ENCODE results near the gene KIF13A. TPM values are rescaled to one million over a fixed set of nuclear protein-coding genes. Genes with fewer than 3 reads are reported as not detected.
"Not testable (repeated sequence)": the region's sequence is repeated elsewhere in the genome, so short reads cannot be mapped to it uniquely, and the experiment has no call there.

KIF13A gene
- total RNA-seq, 2 donors from 2014 or later, result 0.10 to 0.46 TPM

- no peak for DNase-seq
- ATAC-seq (replicated peaks in 1 of 2), result no peak
- Mint-ChIP-seq H3K4me3 (no peak overlapping the region), H3K27ac (no peak overlapping the region), H3K36me3 (ENCODE audit: insufficient read depth in 2 of 2) (no peaks in the 10 kb centered on the region), H3K9me3 (no peaks in the 10 kb centered on the region), H3K4me1 (ENCODE audit: low read depth) (no peaks in the 10 kb centered on the region), H3K27me3 (ENCODE audit: low read depth) (peaks cover 24% of the 10 kb centered on the region)
Measured at GRCh38 chr6:17859846-17860245, 127.6 kb downstream of the KIF13A start.

GRCh38 chr6:17858584-17858983, 128.9 kb downstream of the KIF13A start:
- no peak for DNase-seq
- no peaks in the 10 kb centered on the region for H3K4me1 Mint-ChIP-seq (ENCODE audit: low read depth)
- no peaks in the 10 kb centered on the region for H3K9me3 Mint-ChIP-seq
- H3K27me3 Mint-ChIP-seq (ENCODE audit: low read depth), result peaks cover 25% of the 10 kb centered on the region
- no peak for ATAC-seq (replicated peaks in 1 of 2)
- no peaks in the 10 kb centered on the region for H3K36me3 Mint-ChIP-seq (ENCODE audit: insufficient read depth in 2 of 2)
- H3K4me3 Mint-ChIP-seq, result no peak overlapping the region
- no peak overlapping the region for H3K27ac Mint-ChIP-seq

GRCh38 chr6:17857188-17857587, 130.2 kb downstream of the KIF13A start:
- H3K4me3 Mint-ChIP-seq; ATAC-seq (replicated peaks in 1 of 2); H3K4me1 Mint-ChIP-seq (ENCODE audit: low read depth); H3K36me3 Mint-ChIP-seq (ENCODE audit: insufficient read depth in 2 of 2); DNase-seq; H3K27ac Mint-ChIP-seq; H3K9me3 Mint-ChIP-seq: not testable (repeated sequence)
- H3K27me3 Mint-ChIP-seq (ENCODE audit: low read depth), result peaks cover 26% of the 10 kb centered on the region

- Mint-ChIP-seq H3K36me3 (ENCODE audit: insufficient read depth in 2 of 2) (no peaks in the 10 kb centered on the region), H3K9me3 (no peaks in the 10 kb centered on the region), H3K4me3 (no peak overlapping the region), H3K27ac (no peak overlapping the region), H3K27me3 (ENCODE audit: low read depth) (peaks cover 33% of the 10 kb centered on the region), H3K4me1 (ENCODE audit: low read depth) (no peaks in the 10 kb centered on the region)
- DNase-seq, result no peak
- no peak for ATAC-seq (replicated peaks in 1 of 2)
Measured at GRCh38 chr6:17856306-17856705, 131.1 kb downstream of the KIF13A start.

GRCh38 chr6:17855381-17855780, 132.1 kb downstream of the KIF13A start:
- Mint-ChIP-seq H3K27ac (no peak overlapping the region), H3K36me3 (ENCODE audit: insufficient read depth in 2 of 2) (no peaks in the 10 kb centered on the region), H3K4me1 (ENCODE audit: low read depth) (no peaks in the 10 kb centered on the region), H3K4me3 (no peak overlapping the region), H3K27me3 (ENCODE audit: low read depth) (peaks cover 42% of the 10 kb centered on the region), H3K9me3 (no peaks in the 10 kb centered on the region)
- DNase-seq, result no peak
- no peak for ATAC-seq (replicated peaks in 1 of 2)

GRCh38 chr6:17853533-17853932, 133.9 kb downstream of the KIF13A start:
- H3K9me3 Mint-ChIP-seq, result no peaks in the 10 kb centered on the region
- no peak overlapping the region for H3K4me3 Mint-ChIP-seq
- no peak for ATAC-seq (replicated peaks in 1 of 2)
- H3K27me3 Mint-ChIP-seq (ENCODE audit: low read depth), result peaks cover 57% of the 10 kb centered on the region
- no peaks in the 10 kb centered on the region for H3K36me3 Mint-ChIP-seq (ENCODE audit: insufficient read depth in 2 of 2)
- no peak for DNase-seq
- no peak overlapping the region for H3K27ac Mint-ChIP-seq
- H3K4me1 Mint-ChIP-seq (ENCODE audit: low read depth), result no peaks in the 10 kb centered on the region

GRCh38 chr6:17851720-17852161, 135.7 kb downstream of the KIF13A start:
- no peak overlapping the region for H3K4me3 Mint-ChIP-seq
- no peak for DNase-seq
- no peak overlapping the region for H3K27ac Mint-ChIP-seq
- no peaks in the 10 kb centered on the region for H3K36me3 Mint-ChIP-seq (ENCODE audit: insufficient read depth in 2 of 2)
- no peaks in the 10 kb centered on the region for H3K9me3 Mint-ChIP-seq
- peaks cover 63% of the 10 kb centered on the region for H3K27me3 Mint-ChIP-seq (ENCODE audit: low read depth)
- H3K4me1 Mint-ChIP-seq (ENCODE audit: low read depth), result no peaks in the 10 kb centered on the region
- no peak for ATAC-seq (replicated peaks in 1 of 2)

GRCh38 chr6:17851001-17851719, 136.3 kb downstream of the KIF13A start:
- H3K4me3 Mint-ChIP-seq, result no peak overlapping the region
- ATAC-seq (replicated peaks in 1 of 2) (no peak), DNase-seq (no peak)
- H3K4me1 Mint-ChIP-seq (ENCODE audit: low read depth), result no peaks in the 10 kb centered on the region
- H3K36me3 Mint-ChIP-seq (ENCODE audit: insufficient read depth in 2 of 2), result no peaks in the 10 kb centered on the region
- no peaks in the 10 kb centered on the region for H3K9me3 Mint-ChIP-seq
- no peak overlapping the region for H3K27ac Mint-ChIP-seq
- H3K27me3 Mint-ChIP-seq (ENCODE audit: low read depth), result peaks cover 58% of the 10 kb centered on the region

GRCh38 chr6:17850281-17850680, 137.2 kb downstream of the KIF13A start:
- H3K27me3 Mint-ChIP-seq (ENCODE audit: low read depth), result peaks cover 55% of the 10 kb centered on the region
- H3K27ac Mint-ChIP-seq, result no peak overlapping the region
- H3K4me3 Mint-ChIP-seq, result no peak overlapping the region
- H3K4me1 Mint-ChIP-seq (ENCODE audit: low read depth), result no peaks in the 10 kb centered on the region
- no peaks in the 10 kb centered on the region for H3K9me3 Mint-ChIP-seq
- ATAC-seq (replicated peaks in 1 of 2) (no peak), DNase-seq (no peak)
- no peaks in the 10 kb centered on the region for H3K36me3 Mint-ChIP-seq (ENCODE audit: insufficient read depth in 2 of 2)

GRCh38 chr6:17847203-17847760, 140.2 kb downstream of the KIF13A start:
- Mint-ChIP-seq H3K36me3 (ENCODE audit: insufficient read depth in 2 of 2) (no peaks in the 10 kb centered on the region), H3K27ac (no peak overlapping the region), H3K27me3 (ENCODE audit: low read depth) (peaks cover 52% of the 10 kb centered on the region), H3K9me3 (no peaks in the 10 kb centered on the region), H3K4me1 (ENCODE audit: low read depth) (no peaks in the 10 kb centered on the region), H3K4me3 (no peak overlapping the region)
- ATAC-seq (replicated peaks in 1 of 2) (no peak), DNase-seq (no peak)

GRCh38 chr6:17846762-17847161, 140.7 kb downstream of the KIF13A start:
- H3K27ac Mint-ChIP-seq, result no peak overlapping the region
- ATAC-seq (replicated peaks in 1 of 2) (no peak), DNase-seq (no peak)
- H3K27me3 Mint-ChIP-seq (ENCODE audit: low read depth), result peaks cover 47% of the 10 kb centered on the region
- no peak overlapping the region for H3K4me3 Mint-ChIP-seq
- no peaks in the 10 kb centered on the region for H3K4me1 Mint-ChIP-seq (ENCODE audit: low read depth)
- H3K9me3 Mint-ChIP-seq, result no peaks in the 10 kb centered on the region
- no peaks in the 10 kb centered on the region for H3K36me3 Mint-ChIP-seq (ENCODE audit: insufficient read depth in 2 of 2)

- Mint-ChIP-seq H3K4me3 (no peak overlapping the region), H3K36me3 (ENCODE audit: insufficient read depth in 2 of 2) (no peaks in the 10 kb centered on the region), H3K9me3 (no peaks in the 10 kb centered on the region), H3K27me3 (ENCODE audit: low read depth) (peaks cover 43% of the 10 kb centered on the region), H3K4me1 (ENCODE audit: low read depth) (no peaks in the 10 kb centered on the region), H3K27ac (no peak overlapping the region)
- DNase-seq (no peak), ATAC-seq (replicated peaks in 1 of 2) (no peak)
Measured at GRCh38 chr6:17845598-17845997, 141.8 kb downstream of the KIF13A start.

- not testable (repeated sequence) for DNase-seq; H3K36me3 Mint-ChIP-seq (ENCODE audit: insufficient read depth in 2 of 2); ATAC-seq (replicated peaks in 1 of 2); H3K4me1 Mint-ChIP-seq (ENCODE audit: low read depth); H3K27ac Mint-ChIP-seq; H3K4me3 Mint-ChIP-seq; H3K9me3 Mint-ChIP-seq
- peaks cover 37% of the 10 kb centered on the region for H3K27me3 Mint-ChIP-seq (ENCODE audit: low read depth)
Measured at GRCh38 chr6:17844967-17845366, 142.5 kb downstream of the KIF13A start.
